COLO668 (cell line): ENCODE measurements around the gene TMEM191C.
"Not testable (repeated sequence)": the region's sequence is repeated elsewhere in the genome, so short reads cannot be mapped to it uniquely, and the experiment has no call there.

Experiments used
- DNase-seq: peaks from one replicate; lab custom pipeline; 2025; ENCODE audit not compliant: unreplicated experiment; lab: John Stamatoyannopoulos, UW

TMEM191C gene

GRCh38 chr22:21472984-21473383 lies 5.8 kb downstream of the TMEM191C start:
- DNase-seq: not testable (repeated sequence)

- not testable (repeated sequence) for DNase-seq
Observed at GRCh38 chr22:21473664-21474063, 6.5 kb downstream of the TMEM191C start.

- DNase-seq: not testable (repeated sequence)
Observed at GRCh38 chr22:21484039-21484438, 16.9 kb downstream of the TMEM191C start.

GRCh38 chr22:21487723-21488122 lies 20.5 kb downstream of the TMEM191C start:
- DNase-seq: not testable (repeated sequence)

GRCh38 chr22:21489149-21489680 lies 22.0 kb downstream of the TMEM191C start:
- DNase-seq: not testable (repeated sequence)

GRCh38 chr22:21490556-21490955 lies 23.4 kb downstream of the TMEM191C start:
- not testable (repeated sequence) for DNase-seq

- not testable (repeated sequence) for DNase-seq
Observed at GRCh38 chr22:21492271-21492670, 25.1 kb downstream of the TMEM191C start.

- not testable (repeated sequence) for DNase-seq
Observed at GRCh38 chr22:21493789-21494782, 26.9 kb downstream of the TMEM191C start.

- not testable (repeated sequence) for DNase-seq
Observed at GRCh38 chr22:21497984-21498383, 30.8 kb downstream of the TMEM191C start.

GRCh38 chr22:21498489-21498888 lies 31.3 kb downstream of the TMEM191C start:
- not testable (repeated sequence) for DNase-seq

- not testable (repeated sequence) for DNase-seq
Observed at GRCh38 chr22:21499623-21500506, 32.7 kb downstream of the TMEM191C start.

- DNase-seq: not testable (repeated sequence)
Observed at GRCh38 chr22:21510397-21510796, 43.2 kb downstream of the TMEM191C start.

- DNase-seq: not testable (repeated sequence)
Observed at GRCh38 chr22:21512022-21512421, 44.8 kb downstream of the TMEM191C start.

GRCh38 chr22:21514117-21514516 lies 46.9 kb downstream of the TMEM191C start:
- DNase-seq: not testable (repeated sequence)

- not testable (repeated sequence) for DNase-seq
Observed at GRCh38 chr22:21515234-21515633, 48.0 kb downstream of the TMEM191C start.

GRCh38 chr22:21516522-21516921 lies 49.3 kb downstream of the TMEM191C start:
- DNase-seq: not testable (repeated sequence)

GRCh38 chr22:21516970-21517764 lies 50.0 kb downstream of the TMEM191C start:
- DNase-seq: not testable (repeated sequence)
